ENCODE results near the gene SYT9.

DNA sequence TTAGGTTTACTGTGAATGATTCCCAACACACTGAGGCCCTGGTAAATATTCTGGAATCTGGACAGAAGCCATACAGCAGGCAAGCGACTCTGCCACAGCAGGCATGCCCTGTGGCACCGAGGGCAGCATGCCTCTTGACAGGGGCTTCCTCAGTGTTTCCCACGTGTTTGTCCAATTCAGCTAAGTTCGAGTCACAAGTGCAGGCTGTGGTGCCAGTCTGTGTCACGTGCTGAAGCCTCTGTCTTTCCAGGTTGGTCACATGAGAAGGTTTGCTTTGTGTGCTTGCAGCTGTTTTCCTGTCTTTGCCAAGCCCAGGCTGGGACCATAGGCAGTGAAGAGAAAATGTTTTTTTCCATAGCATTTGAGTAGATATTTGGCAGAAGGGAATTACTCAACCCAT is 259.7 kb downstream of the SYT9 start:
- TF ChIP-seq, protein P1, sequence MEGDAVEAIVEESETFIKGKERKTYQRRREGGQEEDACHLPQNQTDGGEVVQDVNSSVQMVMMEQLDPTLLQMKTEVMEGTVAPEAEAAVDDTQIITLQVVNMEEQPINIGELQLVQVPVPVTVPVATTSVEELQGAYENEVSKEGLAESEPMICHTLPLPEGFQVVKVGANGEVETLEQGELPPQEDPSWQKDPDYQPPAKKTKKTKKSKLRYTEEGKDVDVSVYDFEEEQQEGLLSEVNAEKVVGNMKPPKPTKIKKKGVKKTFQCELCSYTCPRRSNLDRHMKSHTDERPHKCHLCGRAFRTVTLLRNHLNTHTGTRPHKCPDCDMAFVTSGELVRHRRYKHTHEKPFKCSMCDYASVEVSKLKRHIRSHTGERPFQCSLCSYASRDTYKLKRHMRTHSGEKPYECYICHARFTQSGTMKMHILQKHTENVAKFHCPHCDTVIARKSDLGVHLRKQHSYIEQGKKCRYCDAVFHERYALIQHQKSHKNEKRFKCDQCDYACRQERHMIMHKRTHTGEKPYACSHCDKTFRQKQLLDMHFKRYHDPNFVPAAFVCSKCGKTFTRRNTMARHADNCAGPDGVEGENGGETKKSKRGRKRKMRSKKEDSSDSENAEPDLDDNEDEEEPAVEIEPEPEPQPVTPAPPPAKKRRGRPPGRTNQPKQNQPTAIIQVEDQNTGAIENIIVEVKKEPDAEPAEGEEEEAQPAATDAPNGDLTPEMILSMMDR (IDR thresholded peaks at IDR 0.05), result no peak
- TF ChIP-seq EZH2phosphoT487 (IDR thresholded peaks at IDR 0.05), result no peak
